Gastroesophageal sphincter (tissue), 3 donors: ENCODE measurements around the gene ARHGAP26.

ENCODE experiments used
- POLR2A ChIP-seq, 2 donors: fragments of 450-650 bp; IDR thresholded peaks; one replicate each; pipeline ENCODE4 v1.6.1; 2017; ENCODE audit warnings: antibody characterized with exemption in 2 of 2, mild to moderate bottlenecking in 2 of 2, moderate library complexity in 1 of 2
- POLR2AphosphoS5 ChIP-seq: sonication (generic); formaldehyde crosslinking; IDR thresholded peaks from one replicate; pipeline ENCODE4 v1.6.1; 2017; ENCODE audit warnings: antibody characterized with exemption
- TF ChIP-seq, protein P1 (sequence below), 4 experiments: fragments of 200-600 bp in 2 of 4; fragments of 450-650 bp in 2 of 4; sonication (generic) in 1 of 4; IDR thresholded peaks; one replicate each; pipeline ENCODE4 v1.5.1; 2017 to 2019; ENCODE audit warnings: antibody characterized with exemption in 4 of 4, mild to moderate bottlenecking in 2 of 4, moderate library complexity in 2 of 4

DNA sequence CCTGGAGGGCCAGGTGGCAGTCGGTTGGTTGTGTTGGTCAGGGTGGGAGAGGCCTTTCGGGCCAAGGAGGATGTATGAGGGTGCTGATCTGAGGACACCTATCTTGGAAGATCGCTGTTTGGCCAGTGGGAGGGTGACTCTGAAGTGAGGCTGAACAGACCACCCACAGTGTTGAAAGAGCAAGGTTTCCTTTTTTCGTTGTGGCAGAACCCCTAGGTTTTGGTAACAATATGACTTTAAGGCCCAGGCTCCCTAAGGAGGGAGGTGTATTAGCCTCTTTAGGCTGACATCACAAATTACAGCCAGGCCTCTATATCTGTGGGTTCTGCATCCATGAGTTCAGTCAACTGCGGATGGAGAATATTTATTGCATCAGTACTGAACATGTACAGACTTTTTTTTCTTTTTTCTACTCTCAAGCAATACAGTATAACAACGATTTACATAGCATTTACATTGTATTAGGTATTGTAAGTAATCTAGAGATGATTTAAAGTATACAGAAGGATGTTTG lies 86.1 kb downstream of the ARHGAP26 start:
- TF ChIP-seq, protein P1, sequence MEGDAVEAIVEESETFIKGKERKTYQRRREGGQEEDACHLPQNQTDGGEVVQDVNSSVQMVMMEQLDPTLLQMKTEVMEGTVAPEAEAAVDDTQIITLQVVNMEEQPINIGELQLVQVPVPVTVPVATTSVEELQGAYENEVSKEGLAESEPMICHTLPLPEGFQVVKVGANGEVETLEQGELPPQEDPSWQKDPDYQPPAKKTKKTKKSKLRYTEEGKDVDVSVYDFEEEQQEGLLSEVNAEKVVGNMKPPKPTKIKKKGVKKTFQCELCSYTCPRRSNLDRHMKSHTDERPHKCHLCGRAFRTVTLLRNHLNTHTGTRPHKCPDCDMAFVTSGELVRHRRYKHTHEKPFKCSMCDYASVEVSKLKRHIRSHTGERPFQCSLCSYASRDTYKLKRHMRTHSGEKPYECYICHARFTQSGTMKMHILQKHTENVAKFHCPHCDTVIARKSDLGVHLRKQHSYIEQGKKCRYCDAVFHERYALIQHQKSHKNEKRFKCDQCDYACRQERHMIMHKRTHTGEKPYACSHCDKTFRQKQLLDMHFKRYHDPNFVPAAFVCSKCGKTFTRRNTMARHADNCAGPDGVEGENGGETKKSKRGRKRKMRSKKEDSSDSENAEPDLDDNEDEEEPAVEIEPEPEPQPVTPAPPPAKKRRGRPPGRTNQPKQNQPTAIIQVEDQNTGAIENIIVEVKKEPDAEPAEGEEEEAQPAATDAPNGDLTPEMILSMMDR (IDR thresholded peaks at IDR 0.05), result no peak
- TF ChIP-seq POLR2AphosphoS5 (no peak), POLR2A (IDR thresholded peaks at IDR 0.05) (no peak)
